GM18499 (cell line): ENCODE measurements around the gene SLC35E4.
"Not testable (repeated sequence)": the region's sequence is repeated elsewhere in the genome, so short reads cannot be mapped to it uniquely, and the experiment has no call there.

Experiments used
- ATAC-seq: cut with Tn5 transposase; IDR thresholded peaks from one replicate; pipeline ENCODE4 v1.9.1; 2021; ENCODE audit warnings: moderate number of reproducible peaks; ENCODE audit not compliant: insufficient read depth, unreplicated experiment

Gene SLC35E4

GRCh38 chr22:30679895-30680690 is 44.5 kb downstream of the SLC35E4 start:
- not testable (repeated sequence) for ATAC-seq

- ATAC-seq: no peak
These were observed 45.6 kb downstream of the SLC35E4 start for GRCh38 chr22:30680991-30681770.

DNA sequence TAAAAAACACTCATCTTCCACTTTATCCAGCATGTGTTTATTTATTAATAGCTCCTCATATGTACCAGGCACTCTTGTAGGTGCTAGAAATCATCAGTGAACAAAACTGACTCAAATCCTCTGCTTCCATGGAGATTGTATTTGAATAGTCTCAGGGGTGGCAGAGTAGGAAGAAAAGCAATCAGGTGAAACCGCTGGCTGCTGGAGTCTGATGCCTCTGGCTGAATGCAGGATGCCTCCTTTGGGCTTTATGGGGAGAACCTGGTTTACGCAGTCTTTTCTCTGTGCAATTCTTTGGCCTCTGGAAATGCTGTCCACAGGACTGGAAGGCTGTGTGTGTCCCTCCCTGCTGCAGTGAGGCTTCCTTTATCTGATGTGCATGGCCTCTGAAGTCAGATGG is 46.2 kb downstream of the SLC35E4 start:
- ATAC-seq: no peak

DNA sequence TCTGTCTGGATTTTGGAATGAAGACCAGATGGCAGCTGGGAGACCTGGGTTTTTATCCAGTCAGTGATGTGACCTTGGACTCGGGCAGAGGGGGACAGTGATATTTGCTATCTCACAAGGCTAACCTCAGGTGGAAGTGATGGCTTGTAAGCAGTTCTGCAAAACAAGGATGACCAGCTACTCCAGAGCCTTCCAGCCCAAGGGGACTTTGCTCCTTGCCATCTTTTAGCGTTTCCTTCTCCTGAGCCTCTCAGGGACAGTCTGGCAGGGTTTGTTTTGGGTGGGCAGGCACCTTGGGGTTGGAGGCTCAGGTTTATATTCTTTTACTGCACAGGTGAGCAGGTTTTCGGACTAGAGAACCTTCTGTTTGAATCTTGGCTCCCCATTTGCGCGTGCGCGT is 49.6 kb downstream of the SLC35E4 start:
- no peak for ATAC-seq

- no peak for ATAC-seq
These were observed 51.8 kb downstream of the SLC35E4 start for GRCh38 chr22:30687358-30687757.

DNA sequence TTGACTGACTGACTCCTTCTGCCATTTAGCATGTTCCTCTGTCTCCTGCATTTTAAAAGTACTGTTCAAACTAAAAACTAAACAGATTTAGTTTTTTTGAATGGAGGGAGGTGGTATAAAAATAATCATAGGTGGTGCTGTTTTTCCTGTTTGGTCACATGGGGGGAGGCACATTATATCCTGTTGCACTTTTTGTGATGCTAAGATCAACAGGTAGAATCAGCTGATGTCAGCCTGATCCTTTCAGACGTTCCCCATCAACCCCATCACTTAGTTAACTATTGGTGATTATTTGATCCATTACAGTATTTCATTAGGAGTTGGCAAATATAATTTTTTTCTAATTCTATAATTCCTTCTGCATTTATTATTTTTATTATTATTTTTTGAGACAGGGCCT is 54.0 kb downstream of the SLC35E4 start:
- ATAC-seq: no peak

DNA sequence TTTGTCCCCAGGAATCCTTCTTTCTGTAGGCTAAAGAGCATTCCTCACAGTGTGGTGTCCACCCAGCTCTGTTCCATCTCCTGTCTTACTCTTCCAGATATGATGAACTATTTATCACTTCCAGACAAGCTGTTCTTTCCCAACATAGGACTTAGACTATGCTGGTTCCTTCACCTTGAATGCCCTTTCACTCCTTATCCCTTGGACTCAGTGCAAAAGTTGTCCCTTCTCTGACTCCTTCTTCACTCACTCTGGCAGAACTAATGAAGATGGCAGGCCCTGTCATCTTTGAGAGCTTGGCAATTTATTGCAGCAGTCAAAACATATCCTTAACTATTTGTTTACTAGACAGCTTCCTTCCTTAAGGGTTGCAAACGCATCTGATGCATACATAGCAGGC is 55.6 kb downstream of the SLC35E4 start:
- ATAC-seq: no peak

DNA sequence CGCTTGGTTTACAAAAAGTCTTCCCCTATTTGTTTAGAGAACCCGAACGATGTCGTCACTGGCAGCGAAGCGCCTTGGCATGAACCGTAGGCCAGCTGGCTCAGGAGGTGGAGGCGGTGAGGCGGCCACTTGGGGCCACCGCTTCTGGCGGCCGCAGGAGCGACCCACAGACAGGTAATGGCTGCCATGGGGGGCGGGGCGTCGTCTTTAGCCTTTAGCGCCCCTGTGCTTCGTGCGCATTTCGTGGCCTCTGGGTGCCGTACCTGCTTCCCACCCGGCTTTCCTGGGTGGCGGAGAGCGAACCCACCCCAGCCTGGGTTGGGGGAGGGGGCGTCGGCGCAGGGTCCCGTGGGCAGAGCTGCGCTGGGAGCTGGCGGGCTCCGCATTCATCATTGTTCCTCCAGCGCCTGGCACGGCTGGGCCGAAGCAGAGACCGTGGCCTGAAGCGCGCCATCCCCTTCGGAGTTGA is 58.6 kb downstream of the SLC35E4 start:
- ATAC-seq: no peak

DNA sequence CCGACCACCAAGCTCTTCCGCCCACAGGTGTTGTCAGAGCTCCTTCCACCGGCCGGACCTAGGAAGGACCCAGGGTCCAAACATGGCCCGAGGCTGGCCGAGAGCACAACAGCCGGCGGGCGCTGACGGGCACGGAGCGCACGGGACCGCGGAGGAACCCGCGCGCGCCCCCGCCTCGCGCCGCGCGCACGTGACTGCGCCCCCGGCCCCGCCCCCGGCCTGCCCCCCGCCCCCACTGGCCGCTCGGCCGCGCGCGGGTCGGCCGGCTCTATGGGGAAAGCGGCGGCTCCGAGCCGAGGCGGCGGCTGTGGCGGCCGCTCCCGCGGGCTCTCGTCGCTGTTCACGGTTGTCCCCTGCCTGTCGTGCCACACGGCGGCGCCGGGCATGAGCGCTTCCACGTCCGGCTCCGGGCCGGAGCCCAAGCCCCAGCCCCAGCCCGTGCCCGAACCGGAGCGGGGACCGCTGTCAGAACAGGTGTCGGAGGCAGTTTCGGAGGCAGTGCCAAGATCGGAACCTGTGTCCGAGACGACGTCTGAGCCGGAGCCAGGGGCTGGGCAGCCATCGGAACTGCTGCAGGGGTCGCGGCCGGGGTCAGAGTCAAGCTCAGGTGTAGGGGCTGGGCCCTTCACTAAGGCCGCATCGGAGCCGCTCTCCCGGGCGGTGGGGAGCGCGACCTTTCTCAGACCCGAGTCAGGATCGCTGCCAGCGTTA is 59.2 kb downstream of the SLC35E4 start, which contains the start of gene OSBP2:
TSS of gene OSBP2 (plus strand) at position 235 of the 711 bp plus-strand sequence. CDS start at position 271, 36 bp downstream.
- ATAC-seq: no peak

GRCh38 chr22:30695351-30695851 is 59.8 kb downstream of the SLC35E4 start:
- no peak for ATAC-seq

GRCh38 chr22:30695871-30696655 is 60.5 kb downstream of the SLC35E4 start:
- no peak for ATAC-seq
